HepG2 (cell line): ENCODE data around the gene PRR33. TPM values are rescaled to one million over a fixed set of nuclear protein-coding genes. Genes with fewer than 3 reads are reported as not detected.
"Not testable (repeated sequence)": the region's sequence is repeated elsewhere in the genome, so short reads cannot be mapped to it uniquely, and the experiment has no call there.

ENCODE experiments used
- ATAC-seq: fragments of 200-7000 bp; cut with Tn5 transposase; 3 replicates; pipeline ENCODE4 v1.9.1; 2020; ENCODE audit warnings: mild to moderate bottlenecking, moderate library complexity
- BruUV-seq: library from RNA; stranded (reverse); fragments of 400-500 nt; replicated peaks from 2 replicates; lab custom pipeline; 2021; lab: Mats Ljungman, UMichigan
- CTCF ChIA-PET: fragments of 300-600 bp; formaldehyde crosslinking; extraction: SDS; loops from one replicate; lab custom pipeline; 2021; ENCODE audit warnings: low total read pairs, inconsistent platforms, low intra/inter-chr PET ratio; lab: Yijun Ruan, JAX
- POLR2A ChIA-PET: fragments of 350-600 bp; sonication (Branson Sonifier 250); formaldehyde crosslinking; loops from one replicate; lab custom pipeline; 2020; ENCODE audit warnings: antibody characterized with exemption, inconsistent platforms; lab: Yijun Ruan, JAX
- DNase-seq: peaks from one replicate; pipeline ENCODE4 v3.0.0-alpha.2; 2015; ENCODE audit warnings: low spot score
- FAIRE-seq: peaks from 3 replicates; lab custom pipeline; 2011; peaks lifted over from hg19 to GRCh38; lab: Jason Lieb, UNC
- H2AFZ ChIP-seq: one replicate; pipeline ENCODE4 v1.6.1; 2011; ENCODE audit warnings: low read length, inconsistent platforms
- H3K27ac ChIP-seq: fragments of 300-600 bp; 3 replicates; pipeline ENCODE4 v1.8.0; 2011; ENCODE audit warnings: mixed run types, mild to moderate bottlenecking, mixed read lengths, low read length, inconsistent platforms; ENCODE audit not compliant: insufficient read depth; ENCODE audit errors: extremely low read length
- H3K27me3 ChIP-seq, 2 experiments: fragments of 200-600 bp in 1 of 2; 2 replicates in 1 of 2; 3 replicates in 1 of 2; pipeline versions ENCODE4 v1.6.0 to v1.8.0; 2011; ENCODE audit warnings: low read length in 2 of 2, mild to moderate bottlenecking in 2 of 2, moderate library complexity in 2 of 2, inconsistent platforms in 1 of 2; ENCODE audit not compliant: insufficient read depth in 2 of 2, control insufficient read depth in 1 of 2
- H3K36me3 ChIP-seq, 2 experiments: fragments of 200-600 bp in 1 of 2; replicated peaks in 1 of 2; 2 replicates in 1 of 2; 3 replicates in 1 of 2; pipeline versions ENCODE4 v1.5.1 to v1.8.0; 2011; ENCODE audit warnings: low read length in 2 of 2, inconsistent platforms in 1 of 2; ENCODE audit not compliant: insufficient read depth in 2 of 2, control insufficient read depth in 1 of 2
- H3K4me1 ChIP-seq: 2 replicates; pipeline ENCODE4 v1.5.1; 2012; ENCODE audit warnings: low read length, inconsistent platforms; ENCODE audit not compliant: insufficient read depth
- H3K4me2 ChIP-seq: 2 replicates; pipeline ENCODE4 v1.6.0; 2011; ENCODE audit warnings: low read depth, low read length, inconsistent platforms
- H3K4me3 ChIP-seq, 3 experiments: fragments of 200-600 bp in 1 of 3; sonication (generic), shearing (Covaris generic) in 1 of 3; replicated peaks in 1 of 3; 2 replicates each; pipeline ENCODE4 v1.5.1; 2011 to 2016; ENCODE audit warnings: low read length in 3 of 3, inconsistent platforms in 2 of 3, low read depth in 2 of 3, mild to moderate bottlenecking in 2 of 3, control low read depth in 1 of 3, mixed read lengths in 1 of 3; ENCODE audit not compliant: insufficient read depth in 1 of 3
- H3K79me2 ChIP-seq: one replicate; pipeline ENCODE4 v1.6.1; 2011; ENCODE audit warnings: low read length, inconsistent platforms; ENCODE audit not compliant: insufficient read depth
- H3K9ac ChIP-seq: 2 replicates; pipeline ENCODE4 v1.6.0; 2011; ENCODE audit warnings: mild to moderate bottlenecking, low read depth, low read length, inconsistent platforms; ENCODE audit not compliant: insufficient read depth
- H3K9me3 ChIP-seq: 2 replicates; pipeline ENCODE4 v1.5.1; 2012; ENCODE audit warnings: mild to moderate bottlenecking, low read length
- H4K20me1 ChIP-seq: 2 replicates; pipeline ENCODE4 v1.6.0; 2011; ENCODE audit warnings: inconsistent platforms, mild to moderate bottlenecking, low read length, moderate library complexity; ENCODE audit not compliant: insufficient read depth
- CENPT ChIP-seq: sonication (generic); formaldehyde crosslinking; IDR thresholded peaks from 2 replicates; pipeline ENCODE4 v1.8.0; 2022; ENCODE audit warnings: low read depth, mild to moderate bottlenecking, moderate library complexity, missing genetic modification reagents
- GATAD1 ChIP-seq: IDR thresholded peaks from 2 replicates; pipeline ENCODE4 v1.6.1; 2016; ENCODE audit warnings: missing genetic modification reagents, missing compliant biosample characterization
- GZF1 ChIP-seq: sonication (generic); formaldehyde crosslinking; IDR thresholded peaks from 2 replicates; pipeline ENCODE4 v1.5.1; 2020; ENCODE audit warnings: mild to moderate bottlenecking, missing genetic modification reagents
- HDAC2 ChIP-seq: sonication (generic); formaldehyde crosslinking; IDR thresholded peaks from 2 replicates; pipeline ENCODE4 v1.4.0; 2020; ENCODE audit warnings: missing genetic modification reagents
- IRF1 ChIP-seq: sonication (generic); formaldehyde crosslinking; IDR thresholded peaks from 2 replicates; pipeline ENCODE4 v1.4.0; 2020; ENCODE audit warnings: low read depth, mild to moderate bottlenecking, missing genetic modification reagents
- MTF1 ChIP-seq: sonication (generic); formaldehyde crosslinking; IDR thresholded peaks from 2 replicates; pipeline ENCODE4 v1.5.0; 2020; ENCODE audit warnings: missing genetic modification reagents
- TBP ChIP-seq: sonication (generic); formaldehyde crosslinking; IDR thresholded peaks from 2 replicates; pipeline ENCODE4 v1.5.0; 2020; ENCODE audit warnings: missing genetic modification reagents
- ZGPAT ChIP-seq: IDR thresholded peaks from 2 replicates; pipeline ENCODE4 v1.6.1; 2016; ENCODE audit warnings: mild to moderate bottlenecking
- WGBS: methylation state at CpG from one replicate; pipeline ENCODE4 v1.1.6; 2017; ENCODE audit warnings: low lambda C conversion rate; 5-methylcytosine and 5-hydroxymethylcytosine counted together
- in situ Hi-C: cut with HindIII; loops from 2 replicates; pipeline ENCODE4 v1.10.0; 2017; ENCODE audit warnings: low pct_unique_long_range_greater_than_20kb; ENCODE audit not compliant: extremely low pct_ligation_motif_present
- intact Hi-C: fragments of 100-400 bp; cut with micrococcal nuclease; formaldehyde crosslinking; loops from one replicate; pipeline ENCODE4 v1.10.0; 2022; ENCODE audit not compliant: unreplicated experiment
- polyA plus RNA-seq, 8 experiments: library from polyadenylated mRNA; depleted of rRNA in 3 of 8; stranded (reverse) in 7 of 8; unstranded in 1 of 8; fragments of >200 nt; fragmentation: Illumina TruSeq in 4 of 8; extraction: Trizol in 4 of 8; gene quantifications; 2 replicates each; pipeline versions ENCODE4 v1.2.1 to v1.2.3, GENCODE V29; 2011 to 2016; ENCODE audit warnings: low read depth in 4 of 8, missing spikeins in 1 of 8, mixed read lengths in 1 of 8; ENCODE audit not compliant: insufficient read depth in 1 of 8
- total RNA-seq, 5 experiments: library from RNA; depleted of rRNA; stranded (reverse); fragments of >200 nt; fragmentation: Illumina TruSeq; extraction: Trizol; gene quantifications; 2 replicates each; pipeline ENCODE4 v1.2.3, GENCODE V29; 2016; ENCODE audit warnings: low read depth in 1 of 5
- TF ChIP-seq, protein P1 (sequence below): IDR thresholded peaks from 2 replicates; pipeline ENCODE4 v1.6.1; 2016; ENCODE audit warnings: low read depth

PRR33 gene
- total and polyA plus RNA-seq, 2 of the 13 experiments (the other 11 are each of a cell fraction or from before 2014, with no cell fraction given) = not detected

- TF ChIP-seq, protein P1, sequence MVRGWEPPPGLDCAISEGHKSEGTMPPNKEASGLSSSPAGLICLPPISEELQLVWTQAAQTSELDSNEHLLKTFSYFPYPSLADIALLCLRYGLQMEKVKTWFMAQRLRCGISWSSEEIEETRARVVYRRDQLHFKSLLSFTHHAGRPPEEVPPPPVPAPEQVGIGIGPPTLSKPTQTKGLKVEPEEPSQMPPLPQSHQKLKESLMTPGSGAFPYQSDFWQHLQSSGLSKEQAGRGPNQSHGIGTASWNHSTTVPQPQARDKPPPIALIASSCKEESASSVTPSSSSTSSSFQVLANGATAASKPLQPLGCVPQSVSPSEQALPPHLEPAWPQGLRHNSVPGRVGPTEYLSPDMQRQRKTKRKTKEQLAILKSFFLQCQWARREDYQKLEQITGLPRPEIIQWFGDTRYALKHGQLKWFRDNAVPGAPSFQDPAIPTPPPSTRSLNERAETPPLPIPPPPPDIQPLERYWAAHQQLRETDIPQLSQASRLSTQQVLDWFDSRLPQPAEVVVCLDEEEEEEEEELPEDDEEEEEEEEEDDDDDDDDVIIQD (CRISPR knock-in tag) = no peak
- TF ChIP-seq CENPT = no peak
- TF ChIP-seq GZF1 (CRISPR knock-in tag) = no peak
- TF ChIP-seq IRF1 (CRISPR knock-in tag) = no peak
- no peak for TF ChIP-seq MTF1 (CRISPR knock-in tag)
- TF ChIP-seq TBP (CRISPR knock-in tag) = no peak
- TF ChIP-seq ZGPAT (CRISPR knock-in tag) = no peak
These were observed 3.3 kb downstream of the PRR33 start (continued) for GRCh38 chr11:1888347-1888753.

GRCh38 chr11:1887451-1888346, 4.0 kb downstream of the PRR33 start:
- Histone ChIP-seq H3K36me3 (no peaks in the 10 kb centered on the region), H3K27ac (no peak overlapping the region), H3K4me2 (no peak overlapping the region), H3K79me2 (no peaks in the 10 kb centered on the region), H3K27me3 (peaks cover 15 to 62% of the 10 kb centered on the region in 2 experiments), H3K4me3 (no peak overlapping the region), H4K20me1 (no peaks in the 10 kb centered on the region), H2AFZ (no peak overlapping the region), H3K9ac (no peak overlapping the region), H3K9me3 (no peaks in the 10 kb centered on the region), H3K4me1 (no peaks in the 10 kb centered on the region)
- no peak for DNase-seq
- no peak for FAIRE-seq
- intact Hi-C loops (no loop called here), in situ Hi-C loops (no loop called here)
- 24% methylated on average over 4 of the region's 11 CpGs for WGBS
- ATAC-seq = no peak
- TF ChIP-seq GATAD1 (CRISPR knock-in tag) (no peak), HDAC2 (no peak)
- ChIA-PET POLR2A (no interaction called here), CTCF (no interaction called here)
- BruUV-seq = no TSS peak

DNA sequence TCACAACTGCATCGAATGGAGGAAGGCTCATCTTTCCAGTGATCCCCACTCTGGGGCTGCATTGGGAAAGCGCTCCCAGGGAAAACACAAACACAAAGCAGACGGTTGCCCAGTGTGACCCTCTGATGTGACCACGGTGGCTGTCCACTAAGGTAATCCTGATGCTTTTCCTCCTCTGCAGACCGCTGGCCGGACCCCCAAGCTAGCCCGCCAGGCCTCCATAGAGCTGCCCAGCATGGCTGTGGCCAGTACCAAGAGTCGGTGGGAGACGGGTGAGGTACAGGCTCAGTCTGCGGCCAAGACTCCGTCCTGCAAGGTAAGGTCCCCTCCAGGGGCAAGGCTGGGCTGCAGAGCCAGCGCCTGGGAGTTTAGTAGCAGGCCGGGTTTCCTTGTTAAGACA, 5.1 kb downstream of the PRR33 start:
- H2AFZ ChIP-seq, DNase-seq, H3K9me3 ChIP-seq, H4K20me1 ChIP-seq, intact Hi-C loops, ATAC-seq, H3K79me2 ChIP-seq, H3K4me1 ChIP-seq, in situ Hi-C loops, H3K36me3 ChIP-seq, POLR2A ChIA-PET, FAIRE-seq, BruUV-seq, H3K27ac ChIP-seq, H3K4me2 ChIP-seq, H3K9ac ChIP-seq, H3K4me3 ChIP-seq: not testable (repeated sequence)
- 9% methylated on average over 9 of the region's 13 CpGs for WGBS
- CTCF ChIA-PET = interaction anchor here (7.1 kb wide), 1 partner anchor 265 kb away, joined by 108 read pairs; no protein-coding TSS in a partner anchor
- peaks cover 15 to 68% of the 10 kb centered on the region in 2 experiments for H3K27me3 ChIP-seq
